Measurements from ENCODE around the gene FCHSD2. TPM values are rescaled to one million over a fixed set of nuclear protein-coding genes. Genes with fewer than 3 reads are reported as not detected.
A peak's percentile ranks its signal among the peaks of the same experiment; 100 is the strongest.

The FCHSD2 gene
- polyA plus RNA-seq, 3 donors, result 14.5 to 43.5 (median 16.6) TPM

DNA sequence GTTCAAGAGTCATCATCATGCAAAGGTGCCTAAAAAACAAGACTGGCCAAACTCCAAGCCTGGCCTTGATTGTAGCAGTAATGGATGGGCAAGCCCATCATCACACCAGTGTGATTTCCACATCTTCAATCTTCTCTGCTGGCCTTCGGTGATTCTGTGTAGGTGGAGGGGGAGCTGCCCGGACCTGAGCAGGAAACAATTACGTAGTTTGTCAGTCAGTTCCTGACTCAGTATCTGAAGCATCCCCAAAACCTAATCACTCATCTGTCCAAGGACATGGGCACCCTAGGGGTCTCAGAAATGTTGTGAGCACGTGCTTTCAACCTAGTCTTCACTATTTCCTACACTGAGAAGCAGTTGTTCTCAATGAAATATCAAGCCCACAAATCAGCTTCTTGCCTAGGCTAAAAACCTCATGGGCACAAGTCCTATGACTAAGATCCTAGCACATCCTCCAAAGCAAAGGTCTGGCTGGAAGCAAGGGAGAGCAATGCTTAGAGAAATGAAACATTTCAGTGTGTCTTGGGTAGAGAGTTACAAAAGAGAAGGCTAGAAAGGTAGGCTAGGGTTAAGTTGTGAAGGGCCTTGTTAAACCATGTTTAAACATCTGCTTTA, 303.3 kb downstream of the FCHSD2 start:
- Histone ChIP-seq H3K36me3 (replicated peaks in 1 of 2; ENCODE audit: control insufficient read depth in 1 of 2, insufficient read depth in 2 of 2, low read length in 2 of 2) (peaks cover 58 to 78% of the 10 kb centered on the region in 2 donors), H3K4me2 (replicated peaks; ENCODE audit: extremely low read depth, low read length, poor library complexity, severe bottlenecking) (no peak overlapping the region)

DNA sequence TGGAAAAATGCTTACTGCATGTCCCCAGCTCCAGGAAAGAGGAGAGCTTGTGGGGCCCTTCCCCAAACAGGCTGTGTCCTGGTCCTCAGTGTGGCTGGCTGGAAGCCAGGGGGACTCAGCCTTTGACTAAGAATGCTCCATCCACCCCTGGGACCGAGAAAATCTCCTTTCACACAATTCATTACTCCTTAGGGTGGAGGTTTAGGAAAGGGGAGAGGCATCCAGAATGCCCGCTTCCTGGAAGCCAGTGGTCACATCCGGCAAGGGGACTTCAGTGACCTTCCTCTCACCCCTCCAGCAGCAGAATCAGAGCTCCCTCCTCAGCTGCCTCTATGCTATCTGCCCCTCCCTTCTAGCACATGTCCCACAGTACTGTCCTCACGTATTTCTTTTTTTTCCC, 306.0 kb downstream of the FCHSD2 start:
- Histone ChIP-seq H3K9me3 (replicated peaks in 1 of 2; ENCODE audit: control insufficient read depth in 1 of 2, insufficient read depth in 1 of 2, low read length in 2 of 2) (no peaks in the 10 kb centered on the region), H3K4me2 (replicated peaks; ENCODE audit: extremely low read depth, low read length, poor library complexity, severe bottlenecking) (no peak overlapping the region), H3K79me2 (ENCODE audit: insufficient read depth, low read length) (no peaks in the 10 kb centered on the region), H3K36me3 (replicated peaks in 1 of 2; ENCODE audit: control insufficient read depth in 1 of 2, insufficient read depth in 2 of 2, low read length in 2 of 2) (peaks cover 45 to 72% of the 10 kb centered on the region in 2 donors), H3K27ac (ENCODE audit: low read depth in 1 of 2, low read length in 2 of 2) (peak overlapping the region; percentile 82), H3K27me3 (ENCODE audit: control insufficient read depth in 2 of 2, insufficient read depth in 2 of 2, low read length in 2 of 2) (no peaks in the 10 kb centered on the region), H4K20me1 (ENCODE audit: insufficient read depth, low read length) (peaks cover 31% of the 10 kb centered on the region), H3K4me1 (ENCODE audit: control insufficient read depth in 1 of 2, insufficient read depth in 2 of 2, low read length in 2 of 2) (peaks cover 21 to 22% of the 10 kb centered on the region in 2 donors), H3K9ac (ENCODE audit: insufficient read depth, low read length, poor library complexity, severe bottlenecking) (no peak overlapping the region), H3K4me3 (replicated peaks in 1 of 3; ENCODE audit: low read depth in 2 of 3, low read length in 3 of 3) (no peak overlapping the region), H2AFZ (ENCODE audit: insufficient read depth, low read depth, low read length, poor library complexity, severe bottlenecking) (no peak overlapping the region)
- Mint-ChIP-seq H3K27ac (peak overlapping the region; percentile 73 to 99 (median 93)), H3K27me3 (ENCODE audit: low read depth in 3 of 3) (peaks cover 0 to 2% (median 1%) of the 10 kb centered on the region in 3 donors), H3K4me3 (no peak overlapping the region), H3K36me3 (peaks cover 60 to 71% of the 10 kb centered on the region in 2 donors), H3K4me1 (peaks cover 34% of the 10 kb centered on the region), H3K9me3 (no peaks in the 10 kb centered on the region)
- TF ChIP-seq, protein P1, sequence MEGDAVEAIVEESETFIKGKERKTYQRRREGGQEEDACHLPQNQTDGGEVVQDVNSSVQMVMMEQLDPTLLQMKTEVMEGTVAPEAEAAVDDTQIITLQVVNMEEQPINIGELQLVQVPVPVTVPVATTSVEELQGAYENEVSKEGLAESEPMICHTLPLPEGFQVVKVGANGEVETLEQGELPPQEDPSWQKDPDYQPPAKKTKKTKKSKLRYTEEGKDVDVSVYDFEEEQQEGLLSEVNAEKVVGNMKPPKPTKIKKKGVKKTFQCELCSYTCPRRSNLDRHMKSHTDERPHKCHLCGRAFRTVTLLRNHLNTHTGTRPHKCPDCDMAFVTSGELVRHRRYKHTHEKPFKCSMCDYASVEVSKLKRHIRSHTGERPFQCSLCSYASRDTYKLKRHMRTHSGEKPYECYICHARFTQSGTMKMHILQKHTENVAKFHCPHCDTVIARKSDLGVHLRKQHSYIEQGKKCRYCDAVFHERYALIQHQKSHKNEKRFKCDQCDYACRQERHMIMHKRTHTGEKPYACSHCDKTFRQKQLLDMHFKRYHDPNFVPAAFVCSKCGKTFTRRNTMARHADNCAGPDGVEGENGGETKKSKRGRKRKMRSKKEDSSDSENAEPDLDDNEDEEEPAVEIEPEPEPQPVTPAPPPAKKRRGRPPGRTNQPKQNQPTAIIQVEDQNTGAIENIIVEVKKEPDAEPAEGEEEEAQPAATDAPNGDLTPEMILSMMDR (IDR thresholded peaks at IDR 0.05), result no peak
- 100% methylated on average over 1 of the region's 4 CpGs for WGBS (ENCODE audit: insufficient coverage)
- intact Hi-C loops (cut with micrococcal nuclease), result loop anchor here in 1 of 2 donors (10.0 kb wide), 1 partner anchor 409 kb away; no protein-coding TSS in a partner anchor
- no peak for DNase-seq

More for the DNA sequence above, 303.3 kb downstream of the FCHSD2 start:
- TF ChIP-seq, protein P1 (IDR thresholded peaks at IDR 0.05), result no peak
- H3K36me3 Mint-ChIP-seq, result peaks cover 73 to 76% of the 10 kb centered on the region in 2 donors
- Histone ChIP-seq H2AFZ (ENCODE audit: insufficient read depth, low read depth, low read length, poor library complexity, severe bottlenecking) (no peak overlapping the region), H3K27me3 (ENCODE audit: control insufficient read depth in 2 of 2, insufficient read depth in 2 of 2, low read length in 2 of 2) (no peaks in the 10 kb centered on the region), H3K9me3 (replicated peaks in 1 of 2; ENCODE audit: control insufficient read depth in 1 of 2, insufficient read depth in 1 of 2, low read length in 2 of 2) (no peaks in the 10 kb centered on the region), H4K20me1 (ENCODE audit: insufficient read depth, low read length) (peaks cover 13% of the 10 kb centered on the region), H3K27ac (ENCODE audit: low read depth in 1 of 2, low read length in 2 of 2) (peak overlapping the region in 1 of 2 donors; percentile 30), H3K4me1 (ENCODE audit: control insufficient read depth in 1 of 2, insufficient read depth in 2 of 2, low read length in 2 of 2) (peaks cover 19 to 21% of the 10 kb centered on the region in 2 donors), H3K79me2 (ENCODE audit: insufficient read depth, low read length) (no peaks in the 10 kb centered on the region), H3K4me3 (replicated peaks in 1 of 3; ENCODE audit: low read depth in 2 of 3, low read length in 3 of 3) (no peak overlapping the region), H3K9ac (ENCODE audit: insufficient read depth, low read length, poor library complexity, severe bottlenecking) (no peak overlapping the region)
- peak overlapping the region in 3 of 7 donors; percentile 26 to 41 (median 35) for H3K27ac Mint-ChIP-seq
- 100% methylated on average over 1 of the region's 4 CpGs for WGBS (ENCODE audit: insufficient coverage)
- H3K4me1 Mint-ChIP-seq, result peaks cover 23% of the 10 kb centered on the region
- H3K4me3 Mint-ChIP-seq, result no peak overlapping the region
- DNase-seq, result no peak
- no peaks in the 10 kb centered on the region for H3K9me3 Mint-ChIP-seq
- intact Hi-C loops (cut with micrococcal nuclease), result loop anchor here in 1 of 2 donors (10.0 kb wide), 1 partner anchor 406 kb away; no protein-coding TSS in a partner anchor
- H3K27me3 Mint-ChIP-seq (ENCODE audit: low read depth in 3 of 3), result peaks cover 0 to 4% (median 1%) of the 10 kb centered on the region in 3 donors

Measured in CD14-positive monocyte (primary cell).